PC-3 (cell line): ENCODE results near the gene NLN. TPM values are rescaled to one million over a fixed set of nuclear protein-coding genes. Genes with fewer than 3 reads are reported as not detected.

Source experiments
- ATAC-seq: fragments of 200-7000 bp; cut with Tn5 transposase; 2 replicates; pipeline ENCODE4 v1.9.1; 2020; ENCODE audit warnings: mild to moderate bottlenecking, moderate library complexity
- BruUV-seq: library from RNA; stranded (reverse); fragments of 400-500 nt; replicated peaks from 2 replicates; lab custom pipeline; 2021; lab: Mats Ljungman, UMichigan
- CTCF ChIA-PET: fragments of 300-600 bp; sonication (Branson Sonifier 250); formaldehyde crosslinking; loops from one replicate; lab custom pipeline; 2022; ENCODE audit warnings: antibody characterized with exemption; lab: Charles Lee
- POLR2A ChIA-PET: fragments of 300-600 bp; sonication (Branson Sonifier 250); formaldehyde crosslinking; loops from one replicate; lab custom pipeline; 2022; ENCODE audit warnings: antibody characterized with exemption; ENCODE audit not compliant: unreplicated experiment; lab: Charles Lee
- DNase-seq: peaks from one replicate; pipeline ENCODE4 v3.0.0-alpha.2; 2015
- H2AFZ ChIP-seq: fragments of 300-600 bp; sonication (generic); 2 replicates; pipeline ENCODE4 v1.6.0; 2016; ENCODE audit warnings: antibody characterized with exemption, low read length
- H3F3A ChIP-seq: fragments of 300-600 bp; sonication (generic); one replicate; pipeline ENCODE4 v1.6.0; 2017; ENCODE audit warnings: antibody characterized with exemption, low read length, control low read depth, mild to moderate bottlenecking; ENCODE audit not compliant: unreplicated experiment
- H3K27ac ChIP-seq: fragments of 300-600 bp; sonication (generic); 2 replicates; pipeline ENCODE4 v1.5.1; 2016; ENCODE audit warnings: mild to moderate bottlenecking, low read length
- H3K27me3 ChIP-seq: fragments of 300-600 bp; sonication (generic); 2 replicates; pipeline ENCODE4 v1.6.1; 2016; ENCODE audit warnings: low read length, mixed read lengths
- H3K36me3 ChIP-seq: fragments of 300-600 bp; sonication (generic); 2 replicates; pipeline ENCODE4 v1.6.1; 2016; ENCODE audit warnings: low read depth, mixed run types, low read length, mixed read lengths
- H3K4me1 ChIP-seq: fragments of 300-600 bp; sonication (generic); 2 replicates; pipeline ENCODE4 v1.5.1; 2016; ENCODE audit warnings: low read length; ENCODE audit not compliant: insufficient read depth
- H3K4me2 ChIP-seq: fragments of 300-600 bp; sonication (generic); 2 replicates; pipeline ENCODE4 v1.6.0; 2016; ENCODE audit warnings: low read length
- H3K4me3 ChIP-seq: fragments of 300-600 bp; sonication (generic); 2 replicates; pipeline ENCODE4 v1.5.1; 2016; ENCODE audit warnings: mild to moderate bottlenecking, low read length, mixed read lengths
- H3K79me2 ChIP-seq: fragments of 300-600 bp; sonication (generic); 2 replicates; pipeline ENCODE4 v1.6.1; 2017; ENCODE audit warnings: low read length, mixed read lengths
- H3K9ac ChIP-seq: fragments of 300-600 bp; sonication (generic); 2 replicates; pipeline ENCODE4 v1.6.0; 2016; ENCODE audit warnings: mild to moderate bottlenecking, low read length
- H3K9me2 ChIP-seq: fragments of 300-600 bp; sonication (generic); replicated peaks from 2 replicates; pipeline ENCODE4 v1.6.1; 2016; ENCODE audit warnings: mixed run types, low read length, mixed read lengths
- H3K9me3 ChIP-seq: fragments of 300-600 bp; sonication (generic); 2 replicates; pipeline ENCODE4 v1.6.1; 2016; ENCODE audit warnings: low read length, mixed read lengths
- H4K20me1 ChIP-seq: fragments of 300-600 bp; sonication (generic); 2 replicates; pipeline ENCODE4 v1.6.1; 2016; ENCODE audit warnings: low read length, mixed read lengths
- CTCF ChIP-seq: fragments of 300-600 bp; sonication (generic); conservative IDR thresholded peaks from 2 replicates; pipeline ENCODE4 v1.5.1; 2017; ENCODE audit warnings: antibody characterized with exemption, low read depth, mild to moderate bottlenecking, low read length
- EZH2 ChIP-seq: fragments of 300-600 bp; sonication (generic); IDR thresholded peaks from one replicate; pipeline ENCODE4 v1.6.1; 2017; ENCODE audit warnings: antibody characterized with exemption, mild to moderate bottlenecking, low read length; ENCODE audit not compliant: unreplicated experiment
- EZH2phosphoT487 ChIP-seq: fragments of 300-600 bp; sonication (generic); IDR thresholded peaks from 2 replicates; pipeline ENCODE4 v1.6.1; 2018; ENCODE audit warnings: mild to moderate bottlenecking, antibody characterized with exemption, low read length, borderline replicate concordance
- intact Hi-C: fragments of 100-400 bp; cut with micrococcal nuclease; formaldehyde crosslinking; loops from 2 replicates; pipeline ENCODE4 v1.9.0; 2023
- total RNA-seq: library from RNA; depleted of rRNA; stranded (reverse); fragments of >200 nt; gene quantifications from 2 replicates; pipeline ENCODE4 v1.2.3, GENCODE V29; 2014

NLN gene
- total RNA-seq, 1 experiment from 2014 or later: 13.6 TPM

GRCh38 chr5:65790371-65791163, 68.6 kb downstream of the NLN start:
- CTCF ChIA-PET: no interaction called here
- Histone ChIP-seq H3K4me1 (no peaks in the 10 kb centered on the region), H3K9me3 (no peaks in the 10 kb centered on the region), H3K27me3 (no peaks in the 10 kb centered on the region), H3F3A (no peaks in the 10 kb centered on the region), H3K4me3 (no peak overlapping the region), H3K36me3 (no peaks in the 10 kb centered on the region), H3K27ac (no peak overlapping the region), H2AFZ (no peak overlapping the region), H3K4me2 (no peak overlapping the region), H3K79me2 (no peaks in the 10 kb centered on the region), H4K20me1 (no peaks in the 10 kb centered on the region), H3K9me2 (no peaks in the 10 kb centered on the region), H3K9ac (no peak overlapping the region)
- ATAC-seq (no peak), DNase-seq (no peak)
- POLR2A ChIA-PET: no interaction called here
- no TSS peak for BruUV-seq
- TF ChIP-seq CTCF: no peak
- TF ChIP-seq EZH2: no peak
- no peak for TF ChIP-seq EZH2phosphoT487
- intact Hi-C loops: no loop called here

- DNase-seq: no peak
- ChIA-PET CTCF (no interaction called here), POLR2A (no interaction called here)
- ATAC-seq: no peak
- no peaks in the 10 kb centered on the region for H3F3A ChIP-seq
- H3K79me2 ChIP-seq: no peaks in the 10 kb centered on the region
- intact Hi-C loops: no loop called here
- no TSS peak for BruUV-seq
- H3K9me2 ChIP-seq: no peaks in the 10 kb centered on the region
- no peak overlapping the region for H3K4me3 ChIP-seq
- no peak overlapping the region for H3K27ac ChIP-seq
- H3K9me3 ChIP-seq: no peaks in the 10 kb centered on the region
- H3K9ac ChIP-seq: no peak overlapping the region
- H3K27me3 ChIP-seq: no peaks in the 10 kb centered on the region
- no peaks in the 10 kb centered on the region for H3K36me3 ChIP-seq
- no peak overlapping the region for H2AFZ ChIP-seq
- no peak for TF ChIP-seq CTCF
- H3K4me2 ChIP-seq: no peak overlapping the region
- 0 out of 2 replicates have a peak, but pooled peaks cover 4% of the 10 kb centered on the region for H3K4me1 ChIP-seq
- H4K20me1 ChIP-seq: no peaks in the 10 kb centered on the region
Measured at GRCh38 chr5:65791712-65792673, 70.0 kb downstream of the NLN start.
